Fibroblast of the aortic adventitia (primary cell): ENCODE measurements around the gene LRP1B. TPM values are rescaled to one million over a fixed set of nuclear protein-coding genes. Genes with fewer than 3 reads are reported as not detected.

Experiments
- DNase-seq: peaks from one replicate; pipeline ENCODE4 v3.0.0-alpha.2; 2010; ENCODE audit warnings: low read depth
- H3K4me3 ChIP-seq: 2 replicates; pipeline ENCODE4 v1.5.1; 2011; ENCODE audit warnings: low read depth, mild to moderate bottlenecking, control low read depth, low read length, moderate library complexity
- CTCF ChIP-seq: IDR thresholded peaks from 2 replicates; pipeline ENCODE4 v1.5.1; 2011; ENCODE audit warnings: mild to moderate bottlenecking, low read length, control low read depth, inconsistent platforms; ENCODE audit not compliant: insufficient read depth
- total RNA-seq: library from RNA; depleted of rRNA; stranded (reverse); fragments of >200 nt; gene quantifications from 2 replicates; pipeline ENCODE4 v1.2.3, GENCODE V29; 2012; ENCODE audit warnings: low replicate concordance

Gene LRP1B
- total RNA-seq, 1 donor, result 0.36 TPM

GRCh38 chr2:140905083-140905781 is 1225.6 kb downstream of the LRP1B start:
- TF ChIP-seq CTCF, result no peak

GRCh38 chr2:140895378-140895777 is 1235.4 kb downstream of the LRP1B start:
- H3K4me3 ChIP-seq, result no peak overlapping the region
- DNase-seq, result no peak
- TF ChIP-seq CTCF, result no peak

More at GRCh38 chr2:140905083-140905781, 1225.6 kb downstream of the LRP1B start:
- no peak overlapping the region for H3K4me3 ChIP-seq
- no peak for DNase-seq

GRCh38 chr2:140893685-140894084 is 1237.1 kb downstream of the LRP1B start:
- no peak for TF ChIP-seq CTCF
- peak; percentile 72 for DNase-seq
- no peak overlapping the region for H3K4me3 ChIP-seq

GRCh38 chr2:140892911-140893637 is 1237.7 kb downstream of the LRP1B start:
- no peak for TF ChIP-seq CTCF
- no peak overlapping the region for H3K4me3 ChIP-seq
- DNase-seq, result peak; percentile 12

GRCh38 chr2:140892436-140892835 is 1238.4 kb downstream of the LRP1B start:
- no peak for TF ChIP-seq CTCF
- no peak overlapping the region for H3K4me3 ChIP-seq
- no peak for DNase-seq

GRCh38 chr2:140891614-140892212 is 1239.1 kb downstream of the LRP1B start:
- no peak for DNase-seq
- H3K4me3 ChIP-seq, result no peak overlapping the region
- no peak for TF ChIP-seq CTCF
